GM13977 (cell line): ENCODE results near the gene GPR162.

ENCODE experiments used
- DNase-seq: peaks from one replicate; pipeline ENCODE4 v3.0.0; 2012; ENCODE audit warnings: low spot score
- in situ Hi-C: fragments of 300-500 bp; cut with MboI; formaldehyde crosslinking; loops from one replicate; pipeline ENCODE4 v1.12.0; 2022; ENCODE audit warnings: low sequenced_read_pairs, low pct_unique_long_range_greater_than_20kb, mixed read lengths, inconsistent platforms; ENCODE audit not compliant: unreplicated experiment
- TF ChIP-seq, protein P1 (sequence below): IDR thresholded peaks from 2 replicates; pipeline ENCODE4 v1.5.1; 2012; ENCODE audit warnings: mild to moderate bottlenecking, control low read depth; ENCODE audit not compliant: insufficient read depth; ENCODE audit errors: extremely low read depth, missing control alignments

The GPR162 gene

DNA sequence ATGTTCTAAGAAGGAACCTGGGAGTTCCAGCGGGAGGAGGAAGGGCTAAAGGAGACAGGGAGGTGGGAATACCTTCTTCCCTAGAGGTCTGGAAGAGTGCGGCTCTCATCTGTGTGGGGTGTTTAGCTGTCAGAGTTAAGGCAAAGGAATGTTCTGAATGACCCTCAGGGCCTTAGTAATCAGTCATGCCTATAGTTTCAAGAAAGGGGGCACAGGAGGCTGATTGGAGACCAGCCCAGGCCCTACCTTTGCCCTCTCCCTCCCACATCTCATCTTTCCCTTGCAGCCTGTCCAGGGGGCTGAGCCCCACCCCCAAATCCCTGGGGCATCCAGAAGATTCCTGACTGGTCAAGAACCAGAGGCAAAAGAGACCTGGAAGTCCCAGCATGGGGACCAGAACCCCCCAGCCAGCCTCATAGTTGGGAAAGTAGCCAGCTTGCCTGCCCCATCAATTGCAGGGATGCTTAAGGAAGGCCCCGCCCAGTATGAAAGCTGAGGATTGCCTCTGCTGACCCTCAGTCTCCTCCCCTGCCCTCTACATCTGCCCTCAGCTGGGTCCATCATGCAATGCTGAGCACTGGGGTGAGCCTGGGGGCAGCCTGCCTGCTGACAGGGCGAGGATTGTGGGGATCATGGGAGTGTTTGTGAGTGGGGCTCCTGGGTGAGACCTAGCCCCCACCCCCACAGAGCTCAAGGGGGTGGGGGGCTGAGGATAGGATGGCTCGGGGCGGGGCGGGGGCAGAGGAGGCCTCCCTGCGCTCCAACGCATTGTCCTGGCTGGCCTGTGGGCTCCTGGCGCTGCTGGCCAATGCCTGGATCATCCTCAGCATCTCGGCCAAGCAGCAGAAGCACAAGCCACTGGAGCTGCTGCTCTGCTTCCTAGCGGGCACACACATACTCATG lies 1.8 kb downstream of the GPR162 start:
- TF ChIP-seq, protein P1, sequence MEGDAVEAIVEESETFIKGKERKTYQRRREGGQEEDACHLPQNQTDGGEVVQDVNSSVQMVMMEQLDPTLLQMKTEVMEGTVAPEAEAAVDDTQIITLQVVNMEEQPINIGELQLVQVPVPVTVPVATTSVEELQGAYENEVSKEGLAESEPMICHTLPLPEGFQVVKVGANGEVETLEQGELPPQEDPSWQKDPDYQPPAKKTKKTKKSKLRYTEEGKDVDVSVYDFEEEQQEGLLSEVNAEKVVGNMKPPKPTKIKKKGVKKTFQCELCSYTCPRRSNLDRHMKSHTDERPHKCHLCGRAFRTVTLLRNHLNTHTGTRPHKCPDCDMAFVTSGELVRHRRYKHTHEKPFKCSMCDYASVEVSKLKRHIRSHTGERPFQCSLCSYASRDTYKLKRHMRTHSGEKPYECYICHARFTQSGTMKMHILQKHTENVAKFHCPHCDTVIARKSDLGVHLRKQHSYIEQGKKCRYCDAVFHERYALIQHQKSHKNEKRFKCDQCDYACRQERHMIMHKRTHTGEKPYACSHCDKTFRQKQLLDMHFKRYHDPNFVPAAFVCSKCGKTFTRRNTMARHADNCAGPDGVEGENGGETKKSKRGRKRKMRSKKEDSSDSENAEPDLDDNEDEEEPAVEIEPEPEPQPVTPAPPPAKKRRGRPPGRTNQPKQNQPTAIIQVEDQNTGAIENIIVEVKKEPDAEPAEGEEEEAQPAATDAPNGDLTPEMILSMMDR: no peak
- in situ Hi-C loops: no loop called here
- DNase-seq: no peak

DNA sequence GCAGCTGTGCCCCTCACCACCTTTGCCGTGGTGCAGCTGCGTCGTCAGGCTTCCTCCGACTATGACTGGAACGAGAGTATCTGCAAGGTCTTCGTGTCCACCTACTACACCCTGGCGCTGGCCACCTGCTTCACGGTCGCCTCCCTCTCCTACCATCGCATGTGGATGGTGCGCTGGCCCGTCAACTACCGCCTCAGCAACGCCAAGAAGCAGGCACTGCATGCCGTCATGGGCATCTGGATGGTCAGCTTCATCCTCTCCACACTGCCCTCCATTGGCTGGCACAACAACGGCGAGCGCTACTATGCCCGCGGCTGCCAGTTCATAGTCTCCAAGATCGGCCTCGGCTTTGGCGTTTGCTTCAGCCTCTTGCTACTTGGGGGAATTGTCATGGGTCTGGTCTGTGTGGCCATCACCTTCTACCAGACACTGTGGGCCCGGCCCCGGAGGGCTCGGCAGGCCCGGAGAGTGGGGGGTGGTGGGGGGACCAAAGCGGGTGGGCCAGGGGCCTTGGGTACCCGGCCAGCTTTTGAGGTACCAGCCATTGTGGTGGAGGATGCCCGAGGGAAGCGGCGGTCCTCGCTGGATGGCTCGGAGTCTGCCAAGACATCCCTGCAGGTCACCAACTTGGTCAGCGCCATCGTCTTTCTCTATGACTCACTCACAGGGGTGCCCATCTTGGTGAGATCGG lies 2.6 kb downstream of the GPR162 start:
- DNase-seq: no peak

DNA sequence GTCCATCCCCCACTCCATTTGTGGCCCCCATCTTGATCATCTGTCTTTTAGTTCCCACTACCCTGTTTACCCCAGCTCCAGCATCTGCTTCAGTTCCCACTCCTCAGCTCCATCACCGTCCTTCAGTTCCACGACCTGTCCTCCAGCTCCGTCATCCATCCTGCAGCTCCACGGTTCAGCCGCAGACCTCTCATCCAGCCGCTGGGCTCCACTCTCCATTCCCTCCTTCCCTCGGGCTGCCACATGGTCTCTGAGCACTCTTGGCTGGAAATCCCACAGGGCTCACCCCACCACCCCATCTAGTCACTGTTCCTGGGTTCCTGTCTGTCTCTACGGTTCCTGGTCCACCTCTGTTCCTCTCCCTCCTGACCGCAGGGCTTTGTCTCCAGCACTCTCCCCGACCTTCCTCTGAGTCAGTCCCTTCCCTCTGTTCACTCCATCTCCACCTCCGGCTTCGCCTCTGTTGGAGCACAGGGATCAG lies 3.3 kb downstream of the GPR162 start:
- TF ChIP-seq, protein P1: no peak
- in situ Hi-C loops: no loop called here
- DNase-seq: no peak

More for the DNA sequence above, 2.6 kb downstream of the GPR162 start:
- in situ Hi-C loops: no loop called here
- TF ChIP-seq, protein P1: no peak

DNA sequence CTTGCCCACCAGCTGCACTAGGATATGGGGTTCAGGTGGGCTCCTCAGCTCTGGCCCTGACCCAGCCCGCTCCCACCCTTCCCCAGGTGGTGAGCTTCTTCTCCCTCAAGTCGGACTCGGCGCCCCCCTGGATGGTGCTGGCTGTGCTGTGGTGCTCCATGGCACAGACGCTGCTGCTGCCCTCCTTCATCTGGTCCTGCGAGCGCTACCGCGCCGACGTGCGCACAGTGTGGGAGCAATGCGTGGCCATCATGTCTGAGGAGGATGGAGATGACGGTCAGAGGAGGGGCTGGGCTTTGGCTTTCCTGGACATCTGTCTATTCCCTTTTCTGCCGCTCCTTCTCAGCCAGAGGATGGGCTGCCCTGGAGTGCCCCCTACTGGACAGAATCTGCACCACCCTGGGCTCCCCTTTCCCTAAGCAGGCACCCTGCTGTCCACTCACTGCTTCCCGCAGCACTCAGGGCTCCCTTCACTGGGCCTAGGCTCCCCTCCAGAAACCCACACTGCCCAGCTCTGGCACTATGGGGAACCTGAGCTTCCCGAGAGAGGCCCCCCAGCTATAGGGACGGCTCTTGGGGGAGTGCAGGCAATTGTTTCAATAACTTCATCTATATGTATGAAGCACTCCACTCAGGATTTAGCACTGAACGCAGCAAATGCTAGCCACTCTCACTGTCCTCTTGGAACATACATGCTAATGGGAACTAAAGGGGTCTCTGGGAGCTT lies 3.9 kb downstream of the GPR162 start:
- in situ Hi-C loops: no loop called here
- peak; percentile 96 for DNase-seq
- TF ChIP-seq, protein P1: peak; percentile 97

DNA sequence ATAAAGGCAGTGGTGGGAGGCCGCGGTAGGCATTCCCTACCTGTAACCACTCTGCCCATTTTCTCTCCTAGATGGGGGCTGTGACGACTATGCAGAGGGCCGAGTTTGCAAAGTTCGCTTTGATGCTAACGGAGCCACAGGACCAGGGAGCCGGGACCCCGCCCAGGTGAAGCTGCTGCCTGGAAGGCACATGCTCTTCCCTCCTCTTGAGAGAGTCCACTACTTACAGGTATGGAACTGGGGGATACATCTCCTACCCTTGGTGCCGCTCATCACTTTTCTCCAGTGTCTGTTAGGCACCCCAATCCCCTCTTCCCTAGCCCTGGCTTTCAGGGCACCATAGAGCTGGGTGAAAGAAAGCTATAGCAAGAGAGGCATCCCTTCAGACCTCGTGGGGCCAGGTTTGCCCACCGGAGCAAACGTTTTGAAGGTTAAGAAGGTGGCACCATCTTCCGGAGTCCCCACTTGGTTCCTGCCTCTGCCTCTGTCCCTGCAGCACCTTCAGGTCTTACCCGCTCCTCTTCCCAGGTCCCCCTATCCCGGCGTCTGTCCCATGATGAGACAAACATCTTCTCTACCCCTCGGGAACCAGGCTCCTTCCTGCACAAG lies 4.6 kb downstream of the GPR162 start:
- TF ChIP-seq, protein P1: peak; percentile 4
- no peak for DNase-seq
- in situ Hi-C loops: no loop called here
